ENCODE results near the gene SENP7. TPM values are rescaled to one million over a fixed set of nuclear protein-coding genes. Genes with fewer than 3 reads are reported as not detected.

Gene SENP7
- total RNA-seq, 1 experiment from 2014 or later = 7.9 TPM

- TF ChIP-seq ZFX (IDR thresholded peaks at IDR 0.05) = no peak
- TF ChIP-seq MAX (IDR thresholded peaks at IDR 0.05) = no peak
- TF ChIP-seq ATF3 (IDR thresholded peaks at IDR 0.05) = no peak
- TF ChIP-seq EZH2phosphoT487 (IDR thresholded peaks at IDR 0.05; ENCODE audit: borderline replicate concordance) = no peak
- no peak for TF ChIP-seq POLR2A (IDR thresholded peaks at IDR 0.05; ENCODE audit: borderline replicate concordance, extremely low read depth, insufficient read depth, insufficient read length)
- no peak for TF ChIP-seq FOSL1 (IDR thresholded peaks at IDR 0.05; ENCODE audit: low read depth)
- TF ChIP-seq ELF1 (IDR thresholded peaks at IDR 0.05; ENCODE audit: borderline replicate concordance, low read depth) = no peak
- TF ChIP-seq CTCF (IDR thresholded peaks at IDR 0.05 in 2 of 3, conservative IDR thresholded peaks at IDR 0.05 in 1 of 3; ENCODE audit: borderline replicate concordance in 1 of 3, insufficient read depth in 1 of 3, low read depth in 2 of 3, low read length in 2 of 3) = no peak
- TF ChIP-seq JUND (IDR thresholded peaks at IDR 0.05) = no peak
- TF ChIP-seq REST (IDR thresholded peaks at IDR 0.05; ENCODE audit: low read depth) = no peak
- no peak for TF ChIP-seq RAD21 (IDR thresholded peaks at IDR 0.05; ENCODE audit: low read depth)
- no peak for TF ChIP-seq SRF (IDR thresholded peaks at IDR 0.05; ENCODE audit: low read depth)
- TF ChIP-seq CBX3 (IDR thresholded peaks at IDR 0.05; ENCODE audit: low read depth) = no peak
- TF ChIP-seq ZBTB33 (IDR thresholded peaks at IDR 0.05; ENCODE audit: extremely low read depth, insufficient replicate concordance, low read length) = no peak
- TF ChIP-seq SP1 (IDR thresholded peaks at IDR 0.05; ENCODE audit: low read depth) = no peak
- no peak for TF ChIP-seq SIN3A (IDR thresholded peaks at IDR 0.05; ENCODE audit: low read depth)
- TF ChIP-seq YY1 (IDR thresholded peaks at IDR 0.05; ENCODE audit: extremely low read depth, insufficient replicate concordance, low read depth, low read length) = no peak
- DNase-seq (ENCODE audit: low read depth, low spot score) (no peak), ATAC-seq (no peak)
- no peaks in the 10 kb centered on the region for H4K20me1 ChIP-seq (ENCODE audit: insufficient read depth)
- no peak overlapping the region for H2AFZ ChIP-seq (ENCODE audit: low read depth, low read length, poor library complexity, severe bottlenecking)
- POLR2A ChIA-PET = no interaction called here
- no peaks in the 10 kb centered on the region for H3K36me3 ChIP-seq (ENCODE audit: control insufficient read depth in 1 of 2, insufficient read depth in 2 of 2, low read length in 2 of 2)
- no peaks in the 10 kb centered on the region for H3K27me3 ChIP-seq (ENCODE audit: insufficient read depth, low read length)
- no peaks in the 10 kb centered on the region for H3K9me3 ChIP-seq (ENCODE audit: control insufficient read depth in 1 of 2, insufficient read depth in 1 of 2, low read depth in 1 of 2, low read length in 2 of 2)
- no peaks in the 10 kb centered on the region for H3K9me2 ChIP-seq (ENCODE audit: insufficient read depth)
- H3K4me1 ChIP-seq (ENCODE audit: control insufficient read depth in 1 of 2, insufficient read depth in 2 of 2, low read length in 2 of 2) = no peaks in the 10 kb centered on the region
- H3K27ac ChIP-seq (ENCODE audit: low read depth, low read length) = no peak overlapping the region
- CTCF ChIA-PET = no interaction called here
- H3K4me3 ChIP-seq (replicated peaks in 1 of 2; ENCODE audit: low read depth in 1 of 2, low read length in 2 of 2) = no peak overlapping the region
- no peaks in the 10 kb centered on the region for H3K79me2 ChIP-seq (ENCODE audit: insufficient read depth, low read length)
- RAD21 ChIA-PET (ENCODE audit: low non-redundant PET in 1 of 2, low total read pairs in 2 of 2, uncharacterized antibody in 2 of 2, unreplicated experiment in 2 of 2) = no interaction called here
- no peak overlapping the region for H3K9ac ChIP-seq (ENCODE audit: low read length)
- intact Hi-C loops (cut with micrococcal nuclease) = no loop called here
- no peak overlapping the region for H3K4me2 ChIP-seq (ENCODE audit: low read length)
- no TSS peak for BruUV-seq (replicated peaks)
Measured at GRCh38 chr3:101536266-101536665, 23.3 kb upstream of the SENP7 start.
